ENCODE results near the gene THRSP. TPM values are rescaled to one million over a fixed set of nuclear protein-coding genes. Genes with fewer than 3 reads are reported as not detected.
"Not testable (repeated sequence)": the region's sequence is repeated elsewhere in the genome, so short reads cannot be mapped to it uniquely, and the experiment has no call there.

Gene THRSP
- total RNA-seq, 5 donors from 2014 or later (not counting 1 experiment from before 2014, with no cell fraction given): not detected

DNA sequence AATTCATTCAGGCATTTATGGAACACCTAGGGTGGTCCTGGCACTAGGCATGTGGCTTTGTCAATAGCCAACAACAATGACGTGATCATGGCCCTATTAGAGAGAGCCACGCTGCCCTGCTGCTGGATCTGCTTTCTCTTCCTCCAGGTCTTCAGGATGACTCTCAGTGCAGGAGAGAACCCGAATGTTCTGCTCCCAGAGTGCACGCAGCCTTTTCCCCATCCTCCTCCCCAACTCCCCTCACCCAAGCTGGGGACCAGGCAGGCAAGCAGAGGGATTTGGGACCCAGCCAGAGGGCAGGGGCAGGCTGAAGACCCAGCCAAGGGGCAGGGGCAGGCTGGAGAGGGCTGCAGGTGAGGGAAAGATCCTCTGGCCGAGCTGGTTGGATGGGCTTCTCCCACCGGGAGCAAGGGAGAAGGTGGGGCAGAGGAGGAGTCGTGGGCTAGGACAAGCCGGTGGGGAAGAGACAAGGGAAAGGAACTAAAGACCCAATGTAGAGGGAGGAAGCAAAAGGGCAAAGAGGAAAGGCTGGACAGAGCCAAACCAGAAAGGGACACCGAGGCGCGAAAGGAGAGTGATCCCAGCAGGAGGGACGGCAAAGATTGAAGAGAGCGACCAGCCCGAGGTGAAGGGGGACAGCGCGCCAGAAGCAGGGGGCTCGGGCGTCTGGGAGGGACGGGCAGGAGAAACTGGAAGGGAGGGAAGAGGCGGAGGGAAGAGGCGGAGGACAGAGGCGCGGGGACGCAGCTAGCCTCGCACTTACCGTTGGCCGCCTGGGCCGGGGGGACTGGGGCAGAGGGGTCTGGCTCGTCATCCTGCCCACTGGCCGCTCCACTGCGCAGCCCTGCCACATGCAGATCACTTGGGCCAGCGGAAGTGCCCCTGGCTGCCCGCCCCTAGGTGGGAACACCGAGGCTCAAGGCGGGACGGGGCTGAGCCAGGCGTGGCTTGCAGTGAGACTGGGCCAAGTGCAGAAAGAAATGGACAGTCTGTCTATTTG, 41.0 kb upstream of the THRSP start, which contains the start of gene KCTD14:
KCTD14 (minus strand) TSS at position 880 of the 1,000 bp plus-strand sequence; CDS start at position 853, 27 bp downstream.
- Mint-ChIP-seq H3K27ac (no peak within 1 kb of the TSS), H3K4me1 (peaks cover 0 to 7% (median 2%) of the 10 kb centered on the region in 3 donors), H3K4me3 (no peak within 1 kb of the TSS), H3K9me3 (no peaks in the 10 kb centered on the region), H3K36me3 (no peaks in the 10 kb centered on the region), H3K27me3 (peaks cover 20 to 21% of the 10 kb centered on the region in 2 donors)
- Histone ChIP-seq H3K4me1 (ENCODE audit: control insufficient read depth in 1 of 2, extremely low read depth in 1 of 2, insufficient read depth in 2 of 2, low read length in 2 of 2) (no peaks in the 10 kb centered on the region), H3K27me3 (replicated peaks in 1 of 2; ENCODE audit: control insufficient read depth in 2 of 2, extremely low read depth in 1 of 2, insufficient read depth in 2 of 2, low read length in 1 of 2) (peaks cover 2 to 18% of the 10 kb centered on the region in 2 experiments), H3K36me3 (ENCODE audit: control insufficient read depth in 2 of 2, extremely low read depth in 1 of 2, insufficient read depth in 1 of 2, low read length in 1 of 2) (no peaks in the 10 kb centered on the region), H3K9me3 (no peaks in the 10 kb centered on the region), H3K27ac (ENCODE audit: low read length) (no peak within 1 kb of the TSS), H3K4me3 (ENCODE audit: control insufficient read depth in 1 of 2, extremely low read depth in 1 of 2, low read length in 1 of 2) (no peak within 1 kb of the TSS)
- 31% methylated on average over 30 of the region's 37 CpGs for WGBS (ENCODE audit: insufficient coverage)
- ChIA-PET CTCF (no interaction called here), POLR2A (no interaction called here)
- no peak for ATAC-seq (replicated peaks in 1 of 4)
- DNase-seq: no peak

DNA sequence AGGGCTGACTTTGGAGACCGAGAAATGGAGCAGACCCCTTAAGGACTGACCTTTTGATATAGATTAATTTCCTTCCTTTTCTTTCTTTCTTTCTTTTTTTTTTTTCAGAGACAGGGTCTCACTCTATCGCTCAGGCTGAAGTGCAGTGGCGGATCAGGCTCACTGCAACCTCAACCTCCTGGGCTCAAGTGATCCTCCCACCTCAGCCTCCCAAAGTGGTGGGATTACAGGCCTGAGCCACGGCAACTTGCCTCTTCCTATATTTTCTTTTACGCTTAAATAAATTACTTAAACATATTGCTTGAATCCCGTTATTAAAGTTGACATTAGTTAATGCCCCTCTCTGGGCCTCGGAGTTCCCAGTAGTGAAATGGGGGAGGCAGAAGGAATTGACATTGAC, 40.2 kb upstream of the THRSP start:
- Mint-ChIP-seq H3K36me3 (no peaks in the 10 kb centered on the region), H3K27me3 (peaks cover 20 to 21% of the 10 kb centered on the region in 2 donors), H3K4me1 (peaks cover 0 to 7% (median 2%) of the 10 kb centered on the region in 3 donors), H3K4me3 (no peak overlapping the region), H3K27ac (no peak overlapping the region), H3K9me3 (no peaks in the 10 kb centered on the region)
- ChIA-PET CTCF (no interaction called here), POLR2A (no interaction called here)
- Histone ChIP-seq H3K36me3 (ENCODE audit: control insufficient read depth in 2 of 2, extremely low read depth in 1 of 2, insufficient read depth in 1 of 2, low read length in 1 of 2) (no peaks in the 10 kb centered on the region), H3K4me1 (ENCODE audit: control insufficient read depth in 1 of 2, extremely low read depth in 1 of 2, insufficient read depth in 2 of 2, low read length in 2 of 2) (no peaks in the 10 kb centered on the region), H3K9me3 (no peaks in the 10 kb centered on the region), H3K27ac (ENCODE audit: low read length) (no peak overlapping the region), H3K27me3 (replicated peaks in 1 of 2; ENCODE audit: control insufficient read depth in 2 of 2, extremely low read depth in 1 of 2, insufficient read depth in 2 of 2, low read length in 1 of 2) (peaks cover 2 to 18% of the 10 kb centered on the region in 2 experiments), H3K4me3 (ENCODE audit: control insufficient read depth in 1 of 2, extremely low read depth in 1 of 2, low read length in 1 of 2) (no peak overlapping the region)
- ATAC-seq (replicated peaks in 1 of 4): no peak
- WGBS (ENCODE audit: insufficient coverage): 85% methylated on average over 2 of the region's 7 CpGs
- no peak for DNase-seq

DNA sequence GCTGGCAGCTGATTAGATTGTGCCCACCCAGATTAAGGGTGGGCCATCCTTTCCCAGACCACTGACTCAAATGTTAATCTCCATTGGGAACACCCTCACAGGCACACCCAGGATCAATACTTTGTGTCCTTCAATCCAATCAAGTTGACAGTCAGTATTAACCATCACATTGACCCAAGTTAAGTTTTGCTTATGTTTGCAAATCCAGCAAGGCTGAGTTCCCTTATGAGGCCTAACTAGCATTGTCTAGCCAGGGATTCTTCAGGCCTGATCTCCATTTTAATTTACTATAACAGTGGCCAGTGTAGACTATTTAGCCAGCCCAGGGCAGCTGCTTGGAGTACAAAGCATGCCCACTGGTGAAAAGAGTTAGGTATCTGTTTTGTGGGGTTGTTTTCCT, 38.3 kb upstream of the THRSP start:
- Mint-ChIP-seq H3K4me3 (no peak overlapping the region), H3K27ac (no peak overlapping the region), H3K27me3 (peaks cover 20 to 21% of the 10 kb centered on the region in 2 donors), H3K4me1 (peaks cover 0 to 7% (median 2%) of the 10 kb centered on the region in 3 donors), H3K9me3 (no peaks in the 10 kb centered on the region), H3K36me3 (no peaks in the 10 kb centered on the region)
- DNase-seq: no peak
- POLR2A ChIA-PET: no interaction called here
- no peak for ATAC-seq (replicated peaks in 1 of 4)
- Histone ChIP-seq H3K4me1 (ENCODE audit: control insufficient read depth in 1 of 2, extremely low read depth in 1 of 2, insufficient read depth in 2 of 2, low read length in 2 of 2) (no peaks in the 10 kb centered on the region), H3K27me3 (replicated peaks in 1 of 2; ENCODE audit: control insufficient read depth in 2 of 2, extremely low read depth in 1 of 2, insufficient read depth in 2 of 2, low read length in 1 of 2) (peaks cover 2 to 18% of the 10 kb centered on the region in 2 experiments), H3K4me3 (ENCODE audit: control insufficient read depth in 1 of 2, extremely low read depth in 1 of 2, low read length in 1 of 2) (no peak overlapping the region), H3K27ac (ENCODE audit: low read length) (no peak overlapping the region), H3K36me3 (ENCODE audit: control insufficient read depth in 2 of 2, extremely low read depth in 1 of 2, insufficient read depth in 1 of 2, low read length in 1 of 2) (no peaks in the 10 kb centered on the region), H3K9me3 (no peaks in the 10 kb centered on the region)
- CTCF ChIA-PET: no interaction called here

DNA sequence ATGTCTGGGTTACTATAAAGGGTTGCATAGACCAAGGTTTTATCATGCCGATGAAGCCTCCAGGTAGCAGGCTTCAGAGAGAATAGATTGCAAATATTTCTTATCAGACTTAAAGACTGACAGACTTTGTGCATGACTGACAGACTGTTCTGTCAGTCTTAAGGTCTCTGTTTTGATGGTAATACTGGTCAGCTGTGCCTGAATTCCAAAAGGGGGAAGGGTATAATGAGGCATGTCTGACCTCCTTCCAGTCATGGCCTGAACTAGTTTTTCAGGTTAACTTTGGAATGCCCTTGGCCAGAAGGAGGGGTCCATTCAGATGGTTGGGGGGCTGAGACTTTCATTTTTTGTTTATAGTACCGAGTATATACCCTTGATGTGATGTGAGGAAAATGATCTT, 35.9 kb upstream of the THRSP start:
- H3K27ac ChIP-seq (ENCODE audit: low read length): no peak overlapping the region
- Mint-ChIP-seq H3K36me3 (no peaks in the 10 kb centered on the region), H3K9me3 (no peaks in the 10 kb centered on the region), H3K27me3 (peaks cover 8% of the 10 kb centered on the region in 2 donors), H3K4me3 (no peak overlapping the region), H3K4me1 (peaks cover 0 to 1% (median under 1%) of the 10 kb centered on the region in 3 donors), H3K27ac (no peak overlapping the region)
- no peaks in the 10 kb centered on the region for H3K4me1 ChIP-seq (ENCODE audit: control insufficient read depth in 1 of 2, extremely low read depth in 1 of 2, insufficient read depth in 2 of 2, low read length in 2 of 2)
- no peaks in the 10 kb centered on the region for H3K36me3 ChIP-seq (ENCODE audit: control insufficient read depth in 2 of 2, extremely low read depth in 1 of 2, insufficient read depth in 1 of 2, low read length in 1 of 2)
- ATAC-seq (replicated peaks in 1 of 4) (no peak), DNase-seq (no peak)
- peaks cover 0 to 8% of the 10 kb centered on the region in 2 experiments for H3K27me3 ChIP-seq (replicated peaks in 1 of 2; ENCODE audit: control insufficient read depth in 2 of 2, extremely low read depth in 1 of 2, insufficient read depth in 2 of 2, low read length in 1 of 2)
- H3K4me3 ChIP-seq (ENCODE audit: control insufficient read depth in 1 of 2, extremely low read depth in 1 of 2, low read length in 1 of 2): no peak overlapping the region
- CTCF ChIA-PET: no interaction called here
- H3K9me3 ChIP-seq: no peaks in the 10 kb centered on the region
- 100% methylated on average over 1 of the region's 2 CpGs for WGBS (ENCODE audit: insufficient coverage)
- POLR2A ChIA-PET: no interaction called here

DNA sequence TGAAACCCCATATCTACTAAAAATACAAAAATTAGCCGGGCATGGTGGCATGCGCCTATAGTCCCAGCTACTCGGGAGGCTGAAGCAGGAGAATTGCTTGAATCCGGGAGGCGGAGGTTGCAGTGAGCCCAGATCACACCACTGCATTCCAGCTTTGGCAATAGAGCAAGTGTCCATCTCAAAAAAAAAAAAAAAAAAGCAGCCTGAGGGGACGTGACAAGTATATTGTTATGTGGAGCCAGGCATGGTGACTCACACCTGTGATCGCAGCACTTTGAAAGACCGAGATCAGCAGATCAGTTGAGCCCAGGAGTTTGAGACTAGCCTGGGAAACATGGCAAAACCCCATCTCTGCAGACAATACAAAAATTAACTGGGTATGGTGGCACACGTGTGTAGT, 35.2 kb upstream of the THRSP start:
- CTCF ChIA-PET: interaction anchor here in 1 of 2 donors (0.7 kb wide), 1 partner anchor 29 kb away, joined by 6 read pairs; no protein-coding TSS in a partner anchor
- H3K27me3 ChIP-seq (replicated peaks in 1 of 2; ENCODE audit: control insufficient read depth in 2 of 2, extremely low read depth in 1 of 2, insufficient read depth in 2 of 2, low read length in 1 of 2); H3K4me3 ChIP-seq (ENCODE audit: control insufficient read depth in 1 of 2, extremely low read depth in 1 of 2, low read length in 1 of 2); H3K27ac Mint-ChIP-seq; H3K4me1 Mint-ChIP-seq; H3K36me3 Mint-ChIP-seq; H3K4me1 ChIP-seq (ENCODE audit: control insufficient read depth in 1 of 2, extremely low read depth in 1 of 2, insufficient read depth in 2 of 2, low read length in 2 of 2); H3K36me3 ChIP-seq (ENCODE audit: control insufficient read depth in 2 of 2, extremely low read depth in 1 of 2, insufficient read depth in 1 of 2, low read length in 1 of 2); DNase-seq; POLR2A ChIA-PET; H3K9me3 Mint-ChIP-seq; H3K27me3 Mint-ChIP-seq; H3K4me3 Mint-ChIP-seq; H3K27ac ChIP-seq (ENCODE audit: low read length); H3K9me3 ChIP-seq; ATAC-seq (replicated peaks in 1 of 4): not testable (repeated sequence)
- WGBS (ENCODE audit: insufficient coverage): 100% methylated on average over 2 of the region's 9 CpGs

DNA sequence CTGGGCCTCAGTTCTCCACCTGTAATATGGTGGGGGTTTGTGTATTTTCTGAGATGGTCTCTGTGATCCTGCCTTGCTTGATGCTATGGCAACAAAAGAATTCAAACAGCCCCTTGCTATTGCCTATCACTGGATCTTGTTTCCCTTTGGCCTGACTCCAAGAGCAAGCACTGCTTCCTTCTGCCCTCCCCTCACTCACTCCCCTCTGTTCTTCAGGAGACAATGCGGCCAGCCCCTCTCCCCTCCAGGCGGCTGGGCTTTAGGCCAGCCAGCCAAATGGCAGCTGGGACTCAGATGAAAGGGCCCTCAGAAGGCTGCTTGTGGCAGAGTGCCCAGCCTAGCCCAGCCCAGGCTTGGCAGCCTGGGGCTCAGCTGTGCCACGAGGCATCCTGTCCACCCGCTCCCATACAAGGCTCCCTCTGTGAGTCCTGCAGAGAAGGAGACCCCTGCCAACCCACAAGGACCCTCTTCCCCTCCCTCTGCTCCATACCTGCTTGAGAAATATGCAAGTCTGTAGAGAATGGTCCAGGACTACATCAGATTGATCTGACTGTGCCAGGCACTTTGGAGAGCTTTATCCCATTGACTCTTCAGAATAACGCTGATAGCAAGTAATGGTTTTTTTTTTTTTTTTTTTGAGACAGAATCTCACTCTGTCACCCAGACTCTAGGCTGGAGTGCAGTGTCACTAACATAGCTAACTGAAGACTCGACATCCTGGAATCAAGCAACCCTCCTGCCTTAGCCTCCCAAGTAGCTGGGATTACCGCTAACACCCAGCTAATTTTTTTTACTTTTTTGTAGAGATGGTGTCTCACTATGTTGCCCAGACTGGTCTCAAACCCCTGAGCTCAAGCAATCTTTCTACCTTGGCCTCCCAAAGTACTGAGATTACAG, 33.0 kb upstream of the THRSP start:
- H3K36me3 ChIP-seq (ENCODE audit: control insufficient read depth in 2 of 2, extremely low read depth in 1 of 2, insufficient read depth in 1 of 2, low read length in 1 of 2): no peaks in the 10 kb centered on the region
- H3K27me3 Mint-ChIP-seq: no peaks in the 10 kb centered on the region
- WGBS (ENCODE audit: insufficient coverage): 34% methylated on average over 2 of the region's 7 CpGs
- H3K4me3 ChIP-seq (ENCODE audit: control insufficient read depth in 1 of 2, extremely low read depth in 1 of 2, low read length in 1 of 2): no peak overlapping the region
- H3K27ac Mint-ChIP-seq: no peak overlapping the region
- no peaks in the 10 kb centered on the region for H3K36me3 Mint-ChIP-seq
- ATAC-seq (replicated peaks in 1 of 4) (no peak), DNase-seq (no peak)
- POLR2A ChIA-PET: interaction anchor here in 1 of 2 donors (0.7 kb wide), 1 partner anchor 18 kb away, joined by 6 read pairs; no protein-coding TSS in a partner anchor
- no peaks in the 10 kb centered on the region for H3K4me1 ChIP-seq (ENCODE audit: control insufficient read depth in 1 of 2, extremely low read depth in 1 of 2, insufficient read depth in 2 of 2, low read length in 2 of 2)
- no peaks in the 10 kb centered on the region for H3K4me1 Mint-ChIP-seq
- no peaks in the 10 kb centered on the region for H3K9me3 ChIP-seq
- CTCF ChIA-PET: interaction anchor here (0.5 to 0.7 kb wide), 3 partner anchors 23 to 644 kb away, joined by 3 to 11 read pairs (median 5); no protein-coding TSS in a partner anchor
- no peak overlapping the region for H3K27ac ChIP-seq (ENCODE audit: low read length)
- H3K27me3 ChIP-seq (replicated peaks in 1 of 2; ENCODE audit: control insufficient read depth in 2 of 2, extremely low read depth in 1 of 2, insufficient read depth in 2 of 2, low read length in 1 of 2): no peaks in the 10 kb centered on the region
- H3K9me3 Mint-ChIP-seq: no peaks in the 10 kb centered on the region
- H3K4me3 Mint-ChIP-seq: no peak overlapping the region

Measured in T-cell (primary cell).